ENCODE results near the gene MIEF1.

DNA sequence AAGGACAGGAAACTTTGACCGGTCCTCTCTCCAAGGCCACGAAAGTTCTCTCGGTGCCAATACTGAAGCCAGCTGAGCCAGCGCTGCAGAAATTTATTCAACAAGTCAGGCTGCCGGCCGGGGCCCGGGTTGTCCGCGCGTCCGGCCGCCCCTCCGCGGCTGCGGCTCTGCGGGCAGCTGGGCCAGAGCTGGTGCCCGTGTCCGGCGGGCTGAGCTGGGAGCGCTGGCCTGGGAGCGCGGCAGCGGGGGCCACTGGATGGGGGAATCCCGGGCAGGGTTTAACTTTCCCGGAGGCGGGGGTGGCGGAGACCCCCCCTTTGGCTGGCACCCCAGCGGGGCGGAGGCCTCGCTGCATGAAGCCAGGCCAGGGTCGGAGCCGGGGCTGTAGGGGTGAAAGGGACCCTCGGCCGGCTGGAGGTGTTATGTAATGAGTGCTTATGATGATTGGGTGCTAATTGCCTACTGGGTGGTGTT is 56.2 kb downstream of the MIEF1 start:
- TF ChIP-seq, protein P1, sequence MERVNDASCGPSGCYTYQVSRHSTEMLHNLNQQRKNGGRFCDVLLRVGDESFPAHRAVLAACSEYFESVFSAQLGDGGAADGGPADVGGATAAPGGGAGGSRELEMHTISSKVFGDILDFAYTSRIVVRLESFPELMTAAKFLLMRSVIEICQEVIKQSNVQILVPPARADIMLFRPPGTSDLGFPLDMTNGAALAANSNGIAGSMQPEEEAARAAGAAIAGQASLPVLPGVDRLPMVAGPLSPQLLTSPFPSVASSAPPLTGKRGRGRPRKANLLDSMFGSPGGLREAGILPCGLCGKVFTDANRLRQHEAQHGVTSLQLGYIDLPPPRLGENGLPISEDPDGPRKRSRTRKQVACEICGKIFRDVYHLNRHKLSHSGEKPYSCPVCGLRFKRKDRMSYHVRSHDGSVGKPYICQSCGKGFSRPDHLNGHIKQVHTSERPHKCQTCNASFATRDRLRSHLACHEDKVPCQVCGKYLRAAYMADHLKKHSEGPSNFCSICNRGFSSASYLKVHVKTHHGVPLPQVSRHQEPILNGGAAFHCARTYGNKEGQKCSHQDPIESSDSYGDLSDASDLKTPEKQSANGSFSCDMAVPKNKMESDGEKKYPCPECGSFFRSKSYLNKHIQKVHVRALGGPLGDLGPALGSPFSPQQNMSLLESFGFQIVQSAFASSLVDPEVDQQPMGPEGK (CRISPR knock-in tag; IDR thresholded peaks at IDR 0.05; ENCODE audit: borderline replicate concordance) = no peak
- TF ChIP-seq PPARA (CRISPR knock-in tag; IDR thresholded peaks at IDR 0.05; ENCODE audit: borderline replicate concordance) = no peak
- TF ChIP-seq CSRNP3 (CRISPR knock-in tag; IDR thresholded peaks at IDR 0.05) = no peak
- no peak for TF ChIP-seq ZFP30 (CRISPR knock-in tag; IDR thresholded peaks at IDR 0.05)
- TF ChIP-seq GLIS3 (CRISPR knock-in tag; IDR thresholded peaks at IDR 0.05) = no peak
- TF ChIP-seq RARB (CRISPR knock-in tag; IDR thresholded peaks at IDR 0.05) = no peak
- TF ChIP-seq TOX (CRISPR knock-in tag; IDR thresholded peaks at IDR 0.05; ENCODE audit: borderline replicate concordance) = no peak

Measured in SK-N-SH treated with all-trans-retinoic acid at 6 μM for 48 hours (cell line).